Measurements from ENCODE around the gene ZGPAT. TPM values are rescaled to one million over a fixed set of nuclear protein-coding genes. Genes with fewer than 3 reads are reported as not detected.

The ZGPAT gene
- total and polyA plus RNA-seq, 2 of the 8 experiments (the other 6 are each of a cell fraction or from before 2014, with no cell fraction given): 14.5 to 21.4 TPM

GRCh38 chr20:63708301-63709148, 686 bp downstream of the ZGPAT start:
- Histone ChIP-seq H3K9ac (replicated peaks in 1 of 4; ENCODE audit: extremely low read depth in 1 of 4, low read depth in 3 of 4, low read length in 3 of 4) (peak overlapping the region; percentile 42 to 74 (median 50); a peak in 5 of 7 replicates), H2AK5ac (ENCODE audit: low read depth, low read length) (no peak overlapping the region), H3K14ac (ENCODE audit: insufficient read length) (no peak overlapping the region), H2BK20ac (ENCODE audit: low read length) (no peak overlapping the region), H4K8ac (ENCODE audit: extremely low read depth, insufficient read depth, low read length) (peak overlapping the region; percentile 86), H3K36me3 (ENCODE audit: control insufficient read depth in 2 of 4, insufficient read depth in 4 of 4, low read length in 3 of 4) (peaks cover 7 to 34% (median 12%) of the 10 kb centered on the region in 4 experiments), H4K5ac (ENCODE audit: insufficient read length, low read depth, low read length) (no peak overlapping the region), H3K4me1 (replicated peaks in 1 of 4; ENCODE audit: control insufficient read depth in 3 of 4, insufficient read depth in 4 of 4, low read length in 3 of 4) (peaks cover 0 to 11% (median 6%) of the 10 kb centered on the region in 4 experiments; a peak in 5 of 7 replicates), H4K91ac (replicated peaks; ENCODE audit: insufficient read length, low read length) (no peak overlapping the region), H2AFZ (ENCODE audit: low read length) (no peak overlapping the region), H2BK120ac (replicated peaks; ENCODE audit: low read depth, low read length) (no peak overlapping the region), H3K4me3 (ENCODE audit: extremely low read depth in 1 of 4, insufficient read depth in 2 of 4, low read depth in 3 of 4, low read length in 4 of 4) (peak overlapping the region; percentile 46 to 88 (median 74)), H2BK12ac (ENCODE audit: low read depth, low read length) (no peak overlapping the region), H2BK5ac (ENCODE audit: low read depth, low read length) (no peak overlapping the region), H3K18ac (ENCODE audit: extremely low read depth, low read length) (no peak overlapping the region), H3K27me3 (replicated peaks in 1 of 4; ENCODE audit: control insufficient read depth in 3 of 4, extremely low read depth in 1 of 4, insufficient read depth in 3 of 4, low read length in 3 of 4) (no peaks in the 10 kb centered on the region), H3K79me1 (ENCODE audit: low read depth, low read length) (peaks cover 10% of the 10 kb centered on the region; the same call in 1 of the 2 replicates), H3K9me3 (ENCODE audit: insufficient read depth in 2 of 2, low read depth in 1 of 2, low read length in 1 of 2) (no peaks in the 10 kb centered on the region), H3K4me2 (ENCODE audit: insufficient read depth in 1 of 2, low read depth in 2 of 2, low read length in 2 of 2) (peak overlapping the region; percentile 80 to 97), H4K20me1 (replicated peaks in 1 of 2; ENCODE audit: control insufficient read depth in 1 of 2, insufficient read depth in 2 of 2, low read length in 2 of 2) (peaks cover 6 to 16% of the 10 kb centered on the region in 2 experiments), H3K23me2 (ENCODE audit: low read depth, low read length) (peaks cover 5% of the 10 kb centered on the region; the same call in 1 of the 2 replicates), H2BK15ac (ENCODE audit: low read length) (no peak overlapping the region), H3K79me2 (ENCODE audit: control insufficient read depth in 1 of 2, insufficient read depth in 2 of 2, low read length in 2 of 2) (peaks cover 0 to 52% of the 10 kb centered on the region in 2 experiments; a peak in 3 of 4 replicates), H3K4ac (replicated peaks; ENCODE audit: insufficient read length, low read depth, low read length) (no peak overlapping the region), H3K27ac (ENCODE audit: low read depth, low read length) (no peak overlapping the region), H3K23ac (ENCODE audit: insufficient read length) (no peak overlapping the region), H3K56ac (replicated peaks; ENCODE audit: insufficient read length, low read depth, low read length) (peak overlapping the region; percentile 59)
- FAIRE-seq: no peak
- 0 out of 2 replicates have a peak, but pooled peaks have one; percentile 20 for TF ChIP-seq GABPA (IDR thresholded peaks at IDR 0.05; ENCODE audit: borderline replicate concordance, insufficient read depth, low read length)
- no peak for TF ChIP-seq SRF (IDR thresholded peaks at IDR 0.05; ENCODE audit: low read depth, low read length)
- POLR2A ChIA-PET (ENCODE audit: partially characterized antibody): interaction anchor here (0.6 to 4.7 kb wide), 26 partner anchors 9 to 187 kb away, joined by 3 to 49 read pairs (median 4); partner anchors contain the start of genes LIME1, RTEL1, SLC2A4RG and STMN3
- CTCF ChIA-PET (ENCODE audit: partially characterized antibody): interaction anchor here (0.6 to 2.4 kb wide), 10 partner anchors 10 to 265 kb away, joined by 3 to 9 read pairs (median 4); partner anchors contain the start of genes LIME1, TNFRSF6B and TPD52L2
- 36% methylated on average over 51 of the region's 67 CpGs; no CpG with 5 or more reads in 1 of the 2 experiments for WGBS, 2 experiments (ENCODE audit: extremely low coverage in 1 of 2, insufficient coverage in 1 of 2, insufficient read length in 1 of 2, insufficient replicate concordance in 2 of 2, low coverage in 1 of 2, low lambda C conversion rate in 2 of 2, missing lambda C conversion rate in 1 of 2)
- DNase-seq (ENCODE audit: low read depth in 1 of 2, low spot score in 2 of 2): peak in 1 of 2 experiments; percentile 52

All from H1 (cell line).